Measurements from ENCODE around the gene SLC39A6. TPM values are rescaled to one million over a fixed set of nuclear protein-coding genes. Genes with fewer than 3 reads are reported as not detected.
A peak's percentile ranks its signal among the peaks of the same experiment; 100 is the strongest.

SLC39A6 gene
- total and polyA plus RNA-seq, 2 of the 13 experiments (the other 11 are each of a cell fraction or from before 2014, with no cell fraction given): 41.7 to 59.2 TPM

- in situ Hi-C loops (cut with HindIII; ENCODE audit: extremely low pct_ligation_motif_present, low pct_unique_long_range_greater_than_20kb) (no loop called here), intact Hi-C loops (cut with micrococcal nuclease; ENCODE audit: unreplicated experiment) (no loop called here)
- no peaks in the 10 kb centered on the region; a peak in 1 of 5 replicates for H3K27me3 ChIP-seq (ENCODE audit: control insufficient read depth in 1 of 2, insufficient read depth in 2 of 2, low read length in 2 of 2)
- FAIRE-seq (no peak), ATAC-seq (no peak), DNase-seq (ENCODE audit: low spot score) (no peak)
- peaks cover 55% of the 10 kb centered on the region for H3K4me1 ChIP-seq (ENCODE audit: insufficient read depth, low read length)
- H3K4me3 ChIP-seq (replicated peaks in 1 of 3; ENCODE audit: insufficient read depth in 1 of 3, low read depth in 2 of 3, low read length in 3 of 3): peak overlapping the region; percentile 83 to 87 (median 87)
- peaks cover 0 to 22% of the 10 kb centered on the region in 2 experiments; a peak in 4 of 5 replicates for H3K36me3 ChIP-seq (replicated peaks in 1 of 2; ENCODE audit: control insufficient read depth in 1 of 2, insufficient read depth in 2 of 2, low read length in 2 of 2)
- peaks cover 36% of the 10 kb centered on the region for H4K20me1 ChIP-seq (ENCODE audit: insufficient read depth, low read length)
- H2AFZ ChIP-seq (ENCODE audit: low read length): no peak overlapping the region
- no TSS peak for BruUV-seq (replicated peaks)
- POLR2A ChIA-PET: interaction anchor here (0.6 to 4.7 kb wide), 6 partner anchors 35 to 698 kb away, joined by 3 to 42 read pairs (median 4); partner anchors contain the start of genes KIAA1328, MOCOS and TPGS2
- H3K4me2 ChIP-seq (ENCODE audit: low read depth, low read length): peak overlapping the region; percentile 81
- no peaks in the 10 kb centered on the region for H3K9me3 ChIP-seq (ENCODE audit: low read length)
- peak overlapping the region; percentile 98 for H3K9ac ChIP-seq (ENCODE audit: insufficient read depth, low read depth, low read length)
- WGBS (ENCODE audit: low lambda C conversion rate): 23% methylated on average over 26 of the region's 26 CpGs
- peak overlapping the region; percentile 98 for H3K27ac ChIP-seq (ENCODE audit: extremely low read length, insufficient read depth, low read length)
- peaks cover 77% of the 10 kb centered on the region for H3K79me2 ChIP-seq (ENCODE audit: insufficient read depth, low read length)
- CTCF ChIA-PET (ENCODE audit: low intra/inter-chr PET ratio, low total read pairs): no interaction called here
- TF ChIP-seq RFX1 (IDR thresholded peaks at IDR 0.05) (no peak), NONO (IDR thresholded peaks at IDR 0.05) (no peak), NONO (CRISPR knock-in tag; conservative IDR thresholded peaks at IDR 0.05) (no peak), ZNF101 (CRISPR knock-in tag; IDR thresholded peaks at IDR 0.05; ENCODE audit: borderline replicate concordance, low read depth) (no peak), HDAC2 (CRISPR knock-in tag; IDR thresholded peaks at IDR 0.05) (no peak), HMGXB3 (CRISPR knock-in tag; IDR thresholded peaks at IDR 0.05; ENCODE audit: borderline replicate concordance) (no peak), ZNF253 (CRISPR knock-in tag; IDR thresholded peaks at IDR 0.05; ENCODE audit: borderline replicate concordance) (no peak), KAT8 (CRISPR knock-in tag; IDR thresholded peaks at IDR 0.05) (no peak), ASH2L (IDR thresholded peaks at IDR 0.05; ENCODE audit: insufficient read length, low read depth, low read length) (peak; percentile 20), ELF3 (CRISPR knock-in tag; IDR thresholded peaks at IDR 0.05) (0 out of 2 replicates have a peak, but pooled peaks have one; percentile 2), HOXA3 (CRISPR knock-in tag; IDR thresholded peaks at IDR 0.05) (0 out of 2 replicates have a peak, but pooled peaks have one; percentile 38), SAP130 (CRISPR knock-in tag; IDR thresholded peaks at IDR 0.05; ENCODE audit: low read depth) (0 out of 2 replicates have a peak, but pooled peaks have one; percentile 3), UBTF (CRISPR knock-in tag; IDR thresholded peaks at IDR 0.05) (0 out of 2 replicates have a peak, but pooled peaks have one; percentile 26), ZNF784 (CRISPR knock-in tag; IDR thresholded peaks at IDR 0.05; ENCODE audit: borderline replicate concordance) (0 out of 2 replicates have a peak, but pooled peaks have one; percentile 49), KMT2B (CRISPR knock-in tag; IDR thresholded peaks at IDR 0.05) (no peak), ZNF607 (CRISPR knock-in tag; IDR thresholded peaks at IDR 0.05; ENCODE audit: borderline replicate concordance) (no peak), KDM5B (CRISPR knock-in tag; IDR thresholded peaks at IDR 0.05; ENCODE audit: borderline replicate concordance) (0 out of 2 replicates have a peak, but pooled peaks have one; percentile 42)
Observed at GRCh38 chr18:36130883-36131653, 1.9 kb upstream of the SLC39A6 start.
